ENCODE measurements around the gene KCNMA1. TPM values are rescaled to one million over a fixed set of nuclear protein-coding genes. Genes with fewer than 3 reads are reported as not detected.

KCNMA1 gene
- total RNA-seq, 1 donor from 2014 or later, result 87.6 TPM

DNA sequence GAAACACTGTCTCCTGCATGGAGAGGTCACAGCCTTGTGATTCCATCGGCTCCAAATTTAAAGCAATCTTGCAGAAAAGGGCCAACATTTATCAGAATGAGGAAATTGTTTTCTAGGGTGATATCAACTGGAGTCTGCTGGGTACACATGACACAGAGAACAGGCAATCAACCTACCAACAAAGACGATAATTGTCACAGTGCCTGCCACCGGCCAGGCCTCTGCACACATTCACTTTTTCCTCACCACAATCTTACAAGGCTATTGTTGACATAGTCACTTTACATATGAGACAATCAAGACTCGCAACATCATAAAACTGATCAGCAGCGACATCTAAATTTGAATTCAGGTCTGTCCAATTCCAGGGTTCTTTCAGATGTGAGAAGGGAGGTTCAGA is 189.4 kb downstream of the KCNMA1 start:
- Mint-ChIP-seq H3K36me3 (ENCODE audit: low read depth) (peaks cover 1% of the 10 kb centered on the region), H3K4me1 (ENCODE audit: low read depth) (peaks cover 9% of the 10 kb centered on the region), H3K27ac (ENCODE audit: unreplicated experiment) (no peak overlapping the region), H3K4me3 (ENCODE audit: unreplicated experiment) (no peak overlapping the region), H3K27me3 (ENCODE audit: low read depth) (no peaks in the 10 kb centered on the region), H3K9me3 (ENCODE audit: low read depth) (no peaks in the 10 kb centered on the region)
- TF ChIP-seq, protein P1, sequence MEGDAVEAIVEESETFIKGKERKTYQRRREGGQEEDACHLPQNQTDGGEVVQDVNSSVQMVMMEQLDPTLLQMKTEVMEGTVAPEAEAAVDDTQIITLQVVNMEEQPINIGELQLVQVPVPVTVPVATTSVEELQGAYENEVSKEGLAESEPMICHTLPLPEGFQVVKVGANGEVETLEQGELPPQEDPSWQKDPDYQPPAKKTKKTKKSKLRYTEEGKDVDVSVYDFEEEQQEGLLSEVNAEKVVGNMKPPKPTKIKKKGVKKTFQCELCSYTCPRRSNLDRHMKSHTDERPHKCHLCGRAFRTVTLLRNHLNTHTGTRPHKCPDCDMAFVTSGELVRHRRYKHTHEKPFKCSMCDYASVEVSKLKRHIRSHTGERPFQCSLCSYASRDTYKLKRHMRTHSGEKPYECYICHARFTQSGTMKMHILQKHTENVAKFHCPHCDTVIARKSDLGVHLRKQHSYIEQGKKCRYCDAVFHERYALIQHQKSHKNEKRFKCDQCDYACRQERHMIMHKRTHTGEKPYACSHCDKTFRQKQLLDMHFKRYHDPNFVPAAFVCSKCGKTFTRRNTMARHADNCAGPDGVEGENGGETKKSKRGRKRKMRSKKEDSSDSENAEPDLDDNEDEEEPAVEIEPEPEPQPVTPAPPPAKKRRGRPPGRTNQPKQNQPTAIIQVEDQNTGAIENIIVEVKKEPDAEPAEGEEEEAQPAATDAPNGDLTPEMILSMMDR (IDR thresholded peaks at IDR 0.05), result no peak
- DNase-seq (ENCODE audit: low spot score), result no peak

DNA sequence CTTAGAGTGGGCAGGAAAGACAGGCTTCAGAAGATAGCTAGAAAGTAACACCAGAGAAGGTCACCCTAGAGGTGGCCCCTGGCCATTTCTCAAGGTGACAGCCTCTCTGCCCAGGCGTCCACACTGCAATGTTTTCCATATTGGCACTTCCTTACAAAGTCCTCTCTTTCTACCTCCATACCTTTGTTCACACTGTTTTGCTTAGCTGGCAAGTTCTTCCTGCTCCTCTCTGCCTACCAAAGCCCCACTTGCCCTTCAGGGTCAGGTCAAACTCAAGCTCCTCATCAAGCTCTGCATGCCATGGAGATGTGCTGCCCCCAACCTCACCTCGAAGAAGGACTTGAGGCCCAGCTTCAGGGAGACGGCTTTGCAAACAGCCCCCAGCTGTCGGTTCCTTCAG is 190.9 kb downstream of the KCNMA1 start:
- Mint-ChIP-seq H3K27me3 (ENCODE audit: low read depth) (no peaks in the 10 kb centered on the region), H3K4me1 (ENCODE audit: low read depth) (peaks cover 6% of the 10 kb centered on the region), H3K9me3 (ENCODE audit: low read depth) (no peaks in the 10 kb centered on the region), H3K36me3 (ENCODE audit: low read depth) (peaks cover 1% of the 10 kb centered on the region), H3K27ac (ENCODE audit: unreplicated experiment) (no peak overlapping the region), H3K4me3 (ENCODE audit: unreplicated experiment) (no peak overlapping the region)
- DNase-seq (ENCODE audit: low spot score), result no peak
- TF ChIP-seq, protein P1 (IDR thresholded peaks at IDR 0.05), result no peak

DNA sequence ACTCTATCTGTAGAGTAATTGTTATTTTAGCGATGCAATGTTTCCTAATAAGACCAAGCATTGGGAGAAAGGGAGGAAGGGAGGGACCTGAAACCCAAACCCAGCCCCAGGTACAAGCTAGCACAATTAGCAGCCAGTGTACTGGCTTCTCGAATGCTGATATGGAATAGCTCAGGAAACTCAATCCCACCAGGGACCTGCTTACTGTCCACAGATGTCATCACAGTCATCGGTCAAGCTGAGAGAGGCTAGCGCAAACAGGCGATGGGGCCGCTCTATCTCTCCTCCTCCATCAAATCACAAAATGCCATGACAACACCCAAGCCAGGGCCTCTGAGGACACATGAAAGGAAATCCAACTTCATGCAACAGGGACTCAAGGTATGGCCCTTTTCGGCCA is 192.1 kb downstream of the KCNMA1 start:
- TF ChIP-seq, protein P1 (IDR thresholded peaks at IDR 0.05), result no peak
- peaks cover 1% of the 10 kb centered on the region for H3K36me3 Mint-ChIP-seq (ENCODE audit: low read depth)
- no peaks in the 10 kb centered on the region for H3K27me3 Mint-ChIP-seq (ENCODE audit: low read depth)
- no peak overlapping the region for H3K4me3 Mint-ChIP-seq (ENCODE audit: unreplicated experiment)
- H3K9me3 Mint-ChIP-seq (ENCODE audit: low read depth), result no peaks in the 10 kb centered on the region
- H3K4me1 Mint-ChIP-seq (ENCODE audit: low read depth), result peaks cover 9% of the 10 kb centered on the region
- no peak overlapping the region for H3K27ac Mint-ChIP-seq (ENCODE audit: unreplicated experiment)
- no peak for DNase-seq (ENCODE audit: low spot score)

DNA sequence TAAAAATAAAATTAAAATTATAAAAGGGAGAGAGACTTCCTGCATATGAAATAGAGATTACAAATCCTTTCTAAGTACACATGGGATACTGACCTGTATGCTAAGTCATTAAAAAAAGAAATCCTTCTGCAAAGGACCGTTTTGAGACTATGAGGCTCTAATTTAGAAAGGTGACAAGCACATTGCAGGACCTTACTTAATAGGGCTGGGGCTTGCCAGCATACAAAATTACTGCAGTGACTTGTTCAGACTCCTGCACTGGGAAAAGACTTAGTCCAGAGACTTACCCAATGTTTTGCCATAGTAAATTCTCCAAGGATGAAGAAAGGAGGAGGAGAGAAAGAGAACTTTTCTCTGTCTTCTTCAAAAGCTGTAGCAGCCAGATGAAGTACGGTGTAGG is 193.6 kb downstream of the KCNMA1 start:
- peaks cover 1% of the 10 kb centered on the region for H3K36me3 Mint-ChIP-seq (ENCODE audit: low read depth)
- no peak for DNase-seq (ENCODE audit: low spot score)
- TF ChIP-seq, protein P1 (IDR thresholded peaks at IDR 0.05), result no peak
- H3K9me3 Mint-ChIP-seq (ENCODE audit: low read depth), result no peaks in the 10 kb centered on the region
- no peaks in the 10 kb centered on the region for H3K27me3 Mint-ChIP-seq (ENCODE audit: low read depth)
- H3K4me1 Mint-ChIP-seq (ENCODE audit: low read depth), result peaks cover 9% of the 10 kb centered on the region
- no peak overlapping the region for H3K4me3 Mint-ChIP-seq (ENCODE audit: unreplicated experiment)
- H3K27ac Mint-ChIP-seq (ENCODE audit: unreplicated experiment), result no peak overlapping the region

DNA sequence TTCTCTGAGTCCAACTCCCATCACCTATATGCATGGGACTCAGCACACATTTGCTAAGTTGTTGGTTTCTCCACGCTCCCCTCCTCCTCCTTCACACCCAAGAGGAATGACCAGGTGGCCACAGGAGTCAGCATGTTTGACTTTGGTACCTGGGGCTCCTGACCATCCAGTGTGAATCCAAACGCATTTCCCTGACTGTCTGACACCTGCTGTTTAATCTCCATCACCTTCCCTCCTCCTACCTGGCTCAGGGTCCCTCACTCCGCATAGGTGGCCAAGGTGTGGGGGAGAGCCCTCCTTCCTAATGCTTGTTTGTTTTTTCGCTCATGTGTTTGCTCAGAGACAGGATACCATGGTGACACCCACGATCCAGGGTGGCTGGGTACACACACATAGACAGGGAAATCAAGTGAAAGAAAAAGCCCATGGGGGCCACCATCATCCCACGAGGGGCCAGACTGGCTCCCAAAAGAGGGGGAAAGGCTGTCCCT is 194.9 kb downstream of the KCNMA1 start:
- no peaks in the 10 kb centered on the region for H3K27me3 Mint-ChIP-seq (ENCODE audit: low read depth)
- H3K27ac Mint-ChIP-seq (ENCODE audit: unreplicated experiment), result no peak overlapping the region
- no peak for DNase-seq (ENCODE audit: low spot score)
- TF ChIP-seq, protein P1 (IDR thresholded peaks at IDR 0.05), result no peak
- H3K4me3 Mint-ChIP-seq (ENCODE audit: unreplicated experiment), result no peak overlapping the region
- no peaks in the 10 kb centered on the region for H3K9me3 Mint-ChIP-seq (ENCODE audit: low read depth)
- no peaks in the 10 kb centered on the region for H3K36me3 Mint-ChIP-seq (ENCODE audit: low read depth)
- peaks cover 9% of the 10 kb centered on the region for H3K4me1 Mint-ChIP-seq (ENCODE audit: low read depth)

Data from chondrocyte (in vitro differentiated cells).